HG03575 (cell line): ENCODE data around the gene FAM219A.
"Not testable (repeated sequence)": the region's sequence is repeated elsewhere in the genome, so short reads cannot be mapped to it uniquely, and the experiment has no call there.

ENCODE experiments used
- ATAC-seq: cut with Tn5 transposase; IDR thresholded peaks from one replicate; pipeline ENCODE4 v1.9.1; 2021; ENCODE audit not compliant: unreplicated experiment, insufficient number of reproducible peaks, low FRiP score; ENCODE audit errors: extremely low read depth

Gene FAM219A

DNA sequence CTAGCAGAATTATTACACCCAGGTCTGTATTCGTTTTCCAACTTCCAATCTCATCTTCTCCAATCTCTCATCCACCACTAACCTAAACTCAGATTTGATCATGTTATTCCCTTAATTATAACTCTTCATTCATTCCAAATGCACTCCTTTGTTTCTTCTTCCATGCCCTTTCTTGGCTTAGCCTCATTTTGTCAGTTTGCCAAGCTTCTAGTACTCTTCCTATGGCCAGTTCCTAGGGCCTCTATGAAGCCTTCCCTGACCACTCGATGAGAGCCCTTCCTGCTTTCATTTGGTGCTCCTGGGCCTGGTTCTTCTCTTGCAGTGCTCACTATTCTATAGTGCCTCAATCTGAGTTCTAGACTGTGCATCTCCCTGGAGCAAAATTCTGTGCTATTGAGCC, 5.8 kb downstream of the FAM219A start:
- ATAC-seq, result no peak

DNA sequence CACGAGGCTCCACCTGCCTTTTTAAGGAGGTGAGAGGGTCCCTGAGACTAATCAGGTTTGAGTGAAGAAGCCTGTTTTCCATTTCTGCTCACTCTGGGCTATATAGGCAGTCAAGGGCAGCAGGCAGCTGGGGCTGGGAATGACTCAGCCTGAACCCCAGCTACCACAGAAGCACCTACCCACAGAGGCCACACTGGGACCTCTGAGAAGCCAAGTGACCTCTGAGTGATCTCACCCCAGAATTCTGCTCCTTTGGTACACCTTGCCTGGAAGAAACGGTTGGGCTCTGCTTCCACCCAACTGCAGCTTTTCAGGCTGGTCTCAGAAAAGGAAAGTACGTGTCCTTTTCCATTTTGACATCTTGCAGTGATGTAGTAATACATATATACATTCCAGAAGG, 6.8 kb downstream of the FAM219A start:
- no peak for ATAC-seq

DNA sequence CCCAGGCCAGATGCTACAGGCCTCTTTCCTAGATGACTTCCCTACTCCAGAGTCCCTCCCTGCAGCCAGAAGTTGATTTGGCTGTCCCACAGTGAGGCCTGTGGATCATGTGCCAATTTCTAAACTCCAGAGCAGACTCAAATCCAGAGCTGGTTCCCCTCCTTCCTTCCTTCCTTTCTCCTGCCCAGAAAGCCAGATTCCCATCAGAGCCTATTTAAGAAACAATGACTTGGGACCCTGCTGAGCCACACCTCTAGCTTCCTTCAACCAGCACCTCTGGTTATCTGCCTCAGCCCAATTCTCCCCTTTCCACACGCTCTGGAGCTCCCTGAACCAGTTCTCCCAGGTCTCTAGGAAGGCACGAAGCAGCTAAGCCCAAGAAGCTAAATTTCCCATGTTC, 7.2 kb downstream of the FAM219A start:
- ATAC-seq, result no peak

DNA sequence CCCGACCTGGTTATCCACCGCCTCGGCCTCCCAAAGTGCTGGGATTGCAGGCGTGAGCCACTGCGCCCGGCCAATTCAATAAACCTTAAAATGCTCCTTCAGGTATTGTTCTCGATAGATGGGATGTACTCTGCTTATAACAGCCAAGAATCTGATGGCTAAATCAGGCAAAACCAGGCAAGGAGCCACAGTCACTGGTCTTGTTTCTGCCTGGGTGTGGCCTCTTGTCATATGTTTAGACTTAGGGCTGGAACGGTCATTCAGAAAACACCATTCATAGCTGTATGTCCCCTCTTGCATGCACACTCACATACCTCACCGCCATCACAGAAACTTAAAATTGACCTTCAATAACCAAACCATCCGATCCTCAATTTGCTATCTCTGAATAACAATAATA, 7.7 kb downstream of the FAM219A start:
- no peak for ATAC-seq

DNA sequence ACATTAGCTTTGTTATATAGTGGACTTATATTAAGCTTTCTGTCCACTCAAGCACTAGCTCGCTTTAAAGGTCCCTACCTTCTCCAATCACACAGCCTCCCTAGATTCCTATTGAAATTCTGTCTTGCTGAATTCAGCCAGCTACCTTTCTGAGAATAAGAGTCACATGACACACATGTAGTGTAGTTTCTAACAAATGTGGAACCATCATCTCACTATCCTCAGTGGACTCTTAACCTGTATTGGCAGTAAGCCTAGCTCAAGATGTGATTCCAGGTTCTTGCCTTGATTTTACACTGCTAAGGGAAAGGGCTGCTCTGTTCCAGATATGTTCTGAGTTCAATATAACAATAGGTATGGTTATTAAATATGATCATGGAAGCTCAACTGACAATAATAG, 11.4 kb downstream of the FAM219A start:
- no peak for ATAC-seq

DNA sequence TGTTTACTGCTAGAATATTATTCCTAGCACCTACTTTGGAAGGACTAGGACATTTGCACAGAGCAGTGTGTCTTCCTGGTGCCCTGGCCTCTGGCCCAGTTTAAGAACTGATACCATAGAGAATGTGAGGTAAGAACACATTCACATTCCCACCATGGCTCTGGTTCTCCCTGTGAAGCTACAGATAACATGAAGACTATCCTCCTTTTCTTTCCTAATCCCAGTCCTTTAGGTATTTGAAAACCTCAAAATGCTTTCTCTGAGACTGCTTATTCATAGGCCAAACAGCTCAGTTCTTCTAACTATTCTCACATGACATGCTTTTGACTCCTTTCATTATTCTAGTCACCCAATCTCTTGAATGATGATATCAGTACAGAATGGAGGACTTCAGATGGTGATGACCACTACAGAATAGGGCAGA, 11.9 kb downstream of the FAM219A start:
- no peak for ATAC-seq

DNA sequence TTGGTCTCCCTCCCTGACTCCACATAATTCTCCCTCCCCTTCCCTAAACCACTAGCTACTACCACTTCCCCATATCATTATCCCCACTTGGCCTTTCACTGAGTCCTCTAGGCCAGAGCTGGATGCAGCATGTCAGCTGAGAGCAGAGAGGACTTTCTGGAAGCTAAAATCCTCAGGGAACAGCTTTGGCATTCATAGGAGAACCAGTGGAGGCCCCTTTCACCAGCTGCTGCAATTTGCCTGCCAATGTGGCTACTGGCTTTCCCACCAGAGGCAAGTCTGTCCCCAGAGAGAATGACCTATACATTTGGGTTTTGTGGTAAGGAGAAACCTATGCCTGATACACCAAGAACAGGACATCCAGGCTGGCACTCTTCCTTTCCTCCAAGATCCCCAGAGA, 14.4 kb downstream of the FAM219A start:
- no peak for ATAC-seq

DNA sequence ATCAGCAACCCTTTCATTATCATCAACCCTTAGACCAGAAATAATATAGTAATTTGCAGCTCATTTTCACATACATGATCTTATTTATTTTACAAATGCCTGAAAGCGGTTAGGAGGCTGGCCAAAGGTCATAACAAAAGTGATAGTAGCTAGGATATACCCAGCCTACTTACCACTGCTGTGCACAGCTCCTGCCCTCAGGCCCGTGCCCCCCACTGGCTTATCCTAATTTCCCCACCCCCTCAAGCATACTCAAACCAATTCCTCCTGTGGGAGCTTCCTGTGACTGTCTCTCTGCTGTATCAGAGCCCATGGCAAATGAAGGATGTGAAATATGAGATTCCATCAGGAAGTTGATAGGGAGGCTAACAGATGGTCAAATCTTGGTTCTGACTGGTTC, 14.8 kb downstream of the FAM219A start:
- ATAC-seq, result no peak

DNA sequence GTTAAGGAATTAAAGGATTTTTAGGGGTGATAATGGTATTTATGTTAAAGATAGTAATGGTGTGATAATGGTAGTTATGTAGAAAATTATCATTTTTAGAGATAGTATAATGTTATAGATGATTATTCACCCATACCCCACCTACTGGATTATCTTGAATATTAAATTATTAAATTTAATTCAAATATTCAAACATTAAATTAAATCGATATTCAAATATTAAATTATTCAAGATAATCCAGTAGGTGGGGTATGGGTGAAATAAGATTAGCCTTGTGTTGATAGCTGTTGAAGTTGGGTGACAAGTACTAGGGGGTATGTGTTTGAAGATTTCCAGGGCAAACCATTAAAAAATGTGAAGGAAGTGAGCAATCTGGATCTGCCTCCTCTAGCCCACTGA, 15.6 kb downstream of the FAM219A start:
- no peak for ATAC-seq

DNA sequence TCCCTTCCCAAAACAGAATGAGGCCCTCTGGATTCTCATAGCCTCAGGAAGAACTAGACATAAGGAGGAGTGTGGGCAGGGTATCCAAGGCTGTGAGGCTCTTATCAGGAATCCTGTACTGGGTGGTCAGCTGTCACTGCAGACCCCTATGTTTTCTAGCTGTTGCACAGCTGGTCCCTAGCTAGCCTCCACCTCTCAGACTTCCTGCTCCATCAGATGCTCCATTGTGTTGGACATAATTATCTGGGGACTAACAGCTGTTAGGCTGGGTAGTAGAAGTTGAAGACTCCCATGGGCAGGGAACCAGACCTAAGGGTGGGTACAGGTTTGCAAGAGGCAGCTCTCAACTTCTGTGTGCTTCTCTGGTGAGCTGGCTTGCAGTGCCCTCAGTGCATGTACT, 18.4 kb downstream of the FAM219A start:
- no peak for ATAC-seq

DNA sequence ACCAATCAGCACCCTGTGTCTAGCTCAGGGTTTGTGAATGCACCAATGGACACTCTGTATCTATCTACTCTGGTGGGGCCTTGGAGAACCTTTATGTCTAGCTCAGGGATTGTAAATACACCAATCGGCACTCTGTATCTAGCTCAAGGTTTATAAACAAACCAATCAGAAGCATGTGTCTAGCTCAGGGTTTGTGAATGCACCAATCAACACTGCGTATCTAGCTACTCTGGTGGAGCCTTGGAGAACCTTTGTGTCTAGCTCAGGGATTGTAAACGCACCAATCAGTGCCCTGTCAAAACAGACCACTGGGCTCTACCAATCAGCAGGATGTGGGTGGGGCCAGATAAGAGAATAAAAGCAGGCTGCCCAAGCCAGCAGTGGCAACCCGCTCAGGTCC, 19.9 kb downstream of the FAM219A start:
- not testable (repeated sequence) for ATAC-seq

DNA sequence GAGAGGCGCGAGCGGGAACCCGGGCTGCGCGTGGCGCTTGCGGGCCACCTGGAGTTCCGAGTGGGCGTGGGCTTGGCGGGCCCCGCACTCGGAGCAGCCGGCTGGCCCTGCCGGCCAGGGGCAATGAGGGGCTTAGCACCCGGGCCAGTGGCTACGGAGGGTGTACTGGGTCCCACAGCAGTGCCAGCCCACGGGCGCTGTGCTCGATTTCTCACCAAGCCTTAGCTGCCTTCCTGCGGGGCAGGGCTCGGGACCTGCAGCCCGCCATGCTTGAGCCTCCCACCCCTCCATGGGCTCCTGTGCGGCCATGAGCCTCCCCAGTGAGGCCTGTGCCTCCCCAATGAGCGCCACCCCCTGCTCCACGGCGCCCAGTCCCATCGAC, 20.5 kb downstream of the FAM219A start:
- ATAC-seq, result not testable (repeated sequence)

DNA sequence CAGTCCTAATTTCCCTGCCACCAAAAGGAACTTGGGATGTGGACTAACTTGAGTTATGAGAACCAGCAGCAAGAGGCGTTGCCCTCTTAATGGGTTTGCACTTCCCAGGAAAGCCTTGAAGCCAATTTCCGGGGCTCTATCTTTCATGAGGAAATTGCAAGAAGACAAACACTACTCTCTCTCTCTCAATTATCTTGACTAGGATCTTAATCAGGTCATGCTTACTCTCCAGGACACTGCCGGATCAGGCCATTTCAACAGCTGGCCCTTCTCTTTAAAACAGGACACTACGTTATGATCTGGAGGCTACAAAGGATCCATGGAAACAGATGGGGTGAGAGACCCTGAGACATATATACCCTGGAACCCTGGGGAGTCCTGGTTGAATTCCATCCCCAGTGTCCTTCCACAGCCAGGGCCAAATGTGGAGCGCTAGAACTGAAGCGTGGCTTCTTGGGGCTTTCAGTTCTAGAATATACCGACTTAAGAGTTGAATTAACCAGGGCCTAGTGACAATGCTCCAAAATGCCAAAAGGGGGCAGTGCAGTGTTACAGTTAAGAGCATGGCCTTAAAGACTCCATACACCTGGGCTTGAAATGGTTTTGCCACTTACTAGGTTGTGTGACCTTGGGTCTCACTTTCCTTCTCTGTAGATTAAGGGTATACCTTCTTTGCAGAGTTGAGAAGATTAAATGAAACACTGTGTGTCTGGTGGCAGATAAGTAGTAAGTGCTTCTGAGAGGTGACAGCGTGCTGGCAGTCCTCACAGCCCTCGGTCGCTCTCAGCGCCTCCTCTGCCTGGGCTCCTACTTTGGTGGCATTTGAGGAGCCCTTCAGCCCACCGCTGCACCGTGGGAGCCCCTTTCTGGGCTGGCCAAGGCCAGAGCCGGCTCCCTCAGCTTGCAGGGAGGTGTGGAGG, 21.1 kb downstream of the FAM219A start:
- ATAC-seq, result no peak

DNA sequence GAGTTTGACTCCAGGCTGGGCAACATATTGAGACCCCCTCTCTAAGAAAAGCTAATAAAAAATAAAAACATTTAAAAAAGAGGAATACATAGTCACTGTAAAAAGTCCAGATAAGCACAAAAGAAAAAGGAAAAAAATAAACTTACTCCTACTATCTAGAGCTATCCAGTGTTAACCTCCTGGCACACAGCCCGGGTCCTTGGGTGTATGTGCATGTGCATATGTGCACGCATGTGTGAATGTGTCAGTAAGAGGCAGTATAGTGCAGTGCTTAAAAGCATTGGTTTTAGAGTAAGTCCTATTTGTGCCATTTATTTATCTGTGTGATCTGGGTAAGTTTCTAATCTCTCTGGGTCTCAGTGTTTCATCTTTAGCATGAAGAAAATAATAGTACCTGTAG, 26.7 kb downstream of the FAM219A start:
- ATAC-seq, result no peak

DNA sequence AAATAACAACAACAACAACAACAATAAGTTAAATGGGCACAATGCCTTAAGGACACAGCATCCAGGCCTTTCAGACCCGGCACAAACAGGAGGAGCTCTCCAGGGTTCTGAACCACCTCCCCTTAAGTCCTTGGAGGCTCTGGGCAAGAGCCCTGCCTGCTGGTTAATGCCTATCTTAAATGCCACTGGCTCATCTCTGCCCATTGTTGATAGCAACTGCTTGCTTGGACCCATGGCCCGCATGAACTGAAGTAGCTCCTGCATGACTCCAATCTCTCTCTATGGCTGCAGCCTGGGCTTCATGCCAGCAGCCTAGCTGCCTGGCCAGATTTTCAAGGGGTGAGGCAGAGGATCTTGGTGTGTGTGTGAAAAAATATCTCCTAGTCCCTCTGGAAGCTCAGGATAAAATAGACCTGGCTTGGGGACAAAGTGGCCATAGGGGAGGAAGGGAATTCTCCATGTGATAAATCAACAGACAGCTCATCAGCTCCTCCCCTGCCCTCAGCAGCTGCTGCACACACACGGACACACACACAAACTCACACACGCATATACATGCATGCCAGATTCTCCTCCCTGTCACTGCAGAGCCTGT, 27.4 kb downstream of the FAM219A start:
- ATAC-seq, result no peak

DNA sequence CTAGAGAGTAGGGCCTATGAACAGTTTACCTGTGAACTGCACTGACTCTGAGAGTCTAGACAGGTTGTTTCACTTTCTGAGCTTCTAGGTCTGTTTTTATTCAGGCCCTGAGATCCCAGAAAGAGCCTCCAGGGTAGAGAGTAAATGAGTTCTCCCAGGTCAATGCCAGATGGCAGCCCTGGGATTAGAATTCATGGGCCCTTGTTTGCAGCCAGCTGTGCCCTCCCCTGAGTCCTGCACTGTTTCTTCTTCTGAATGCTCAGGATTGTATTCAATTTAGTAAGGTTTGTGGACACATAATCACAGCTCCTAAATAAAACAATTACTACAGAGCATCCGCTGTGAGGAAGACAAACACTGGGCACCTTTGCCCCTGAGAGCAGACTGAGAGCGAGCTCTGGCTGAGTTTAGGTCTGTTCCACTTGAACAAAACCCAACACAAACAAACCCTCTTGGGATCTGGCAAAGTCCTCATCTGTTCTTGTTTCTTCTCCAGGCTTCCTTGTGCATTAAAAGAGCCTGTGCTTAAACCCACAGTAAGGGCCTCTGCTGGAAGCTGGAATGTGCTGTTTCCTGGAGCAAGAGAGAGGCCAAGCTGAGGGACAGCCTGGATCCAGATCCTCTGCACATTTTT, 29.9 kb downstream of the FAM219A start:
- no peak for ATAC-seq

DNA sequence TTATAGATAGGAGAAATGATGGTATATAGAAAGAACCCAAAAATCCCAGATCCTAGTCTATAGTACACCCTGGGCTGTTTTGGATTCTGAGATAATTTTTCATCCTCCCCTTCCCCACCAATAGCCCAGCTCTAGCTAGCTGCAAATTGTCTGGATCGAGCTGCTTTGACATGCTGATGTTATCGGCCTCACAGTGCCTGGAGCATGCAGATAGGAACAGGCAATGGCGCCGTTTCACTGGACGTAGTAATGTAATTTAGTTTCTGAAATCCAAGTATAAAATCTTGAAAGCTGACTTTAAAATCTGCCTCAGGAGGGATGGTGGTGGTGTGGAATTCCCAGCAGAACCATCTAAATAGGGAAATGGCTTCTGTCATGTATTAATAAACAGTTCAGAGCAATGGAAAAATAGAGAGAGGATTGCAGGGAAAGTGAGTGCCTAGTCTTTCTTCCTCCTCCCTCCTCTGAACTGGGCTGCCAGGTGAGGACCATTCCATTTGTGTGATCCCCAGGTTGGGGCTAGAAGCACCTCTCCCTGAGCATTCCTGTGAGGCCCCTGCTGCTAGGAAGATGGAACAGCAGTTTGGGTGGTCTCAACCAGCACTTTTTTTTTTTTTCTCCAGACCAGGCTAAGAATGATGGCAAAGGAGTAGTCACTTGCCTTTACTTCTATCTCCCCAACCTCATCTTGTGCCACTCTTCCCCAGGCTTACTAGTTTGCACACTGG, 31.9 kb downstream of the FAM219A start:
- no peak for ATAC-seq

DNA sequence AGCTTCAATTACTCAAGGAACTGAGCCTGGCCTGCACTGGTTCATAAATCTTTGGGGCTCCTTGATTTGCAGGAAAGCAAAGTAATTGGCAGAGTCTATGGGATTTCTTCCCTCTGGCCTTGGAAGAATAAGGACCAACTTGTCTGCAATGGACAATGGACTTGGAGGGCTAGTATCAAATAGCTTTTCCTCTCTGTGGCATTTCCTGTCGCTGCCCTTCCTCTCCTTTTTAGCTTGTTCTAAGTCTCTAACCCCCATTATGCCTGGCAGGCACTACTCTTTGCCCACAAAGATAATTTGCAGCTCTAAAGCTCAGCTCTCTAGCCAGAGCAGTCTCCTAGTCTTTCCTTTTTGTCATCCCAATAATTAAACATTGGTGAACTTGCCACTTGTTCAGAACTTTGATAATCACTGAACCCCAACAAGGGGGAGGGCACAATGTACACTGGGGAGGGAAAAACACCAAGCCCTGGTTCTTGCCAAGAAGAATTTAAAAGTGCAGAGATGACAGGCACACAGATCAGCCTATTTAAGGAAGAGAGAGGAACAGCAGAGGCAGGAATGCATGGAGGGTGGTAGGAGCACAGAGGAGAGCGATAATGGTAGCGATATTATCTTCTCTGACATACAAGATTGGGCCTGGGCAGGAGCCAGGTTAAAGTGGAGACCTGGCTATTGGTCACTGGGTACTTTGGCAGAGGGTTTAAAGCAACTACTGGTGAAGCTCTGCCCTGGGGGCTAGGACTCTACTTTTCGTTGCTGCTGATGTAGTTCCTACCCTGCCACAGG, 38.5 kb downstream of the FAM219A start:
- ATAC-seq, result no peak

DNA sequence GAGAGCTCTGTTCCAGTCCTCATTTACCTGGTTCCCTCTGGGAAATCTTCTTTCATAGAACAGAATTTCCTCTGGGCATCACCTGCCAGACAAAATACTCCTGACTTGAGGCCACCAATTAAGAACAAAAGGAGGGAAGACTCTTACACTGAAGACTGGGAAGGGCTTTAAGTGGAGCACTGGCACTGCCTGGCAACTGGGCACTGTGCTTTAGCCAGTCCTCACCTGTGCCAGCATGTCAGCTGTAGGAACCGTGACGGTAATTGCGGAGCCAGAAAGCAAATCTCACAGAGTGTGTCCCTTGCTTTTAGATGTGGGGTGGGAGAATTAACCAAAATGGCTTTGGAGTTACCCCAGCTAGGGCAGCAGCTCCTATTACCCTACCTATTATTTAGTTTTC, 40.6 kb downstream of the FAM219A start:
- no peak for ATAC-seq
